GM12801 (cell line): ENCODE data around the gene ESR2.

Experiments used
- TF ChIP-seq, protein P1 (sequence below): IDR thresholded peaks from one replicate; pipeline ENCODE4 v1.5.1; 2011; ENCODE audit warnings: control low read depth; ENCODE audit not compliant: insufficient read length; ENCODE audit errors: extremely low read depth

ESR2 gene

DNA sequence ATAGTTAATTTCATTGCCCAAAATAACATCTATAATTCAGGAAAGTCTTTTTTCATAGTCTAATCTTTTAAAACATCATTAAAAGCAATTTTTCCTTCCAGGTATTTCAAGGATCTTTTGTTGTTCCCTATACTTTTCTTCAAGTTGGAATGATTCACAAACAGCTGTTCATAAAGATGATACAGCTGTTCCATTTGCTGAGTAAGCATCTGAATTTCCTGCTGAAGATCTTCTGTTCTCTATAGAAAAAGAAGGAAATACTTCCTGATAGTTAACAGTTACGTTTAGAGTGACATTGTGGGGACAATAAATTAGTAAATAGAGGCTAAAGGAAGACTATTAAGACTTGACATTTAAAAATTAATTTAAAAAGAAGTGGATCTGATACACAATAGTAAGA, 30.3 kb upstream of the ESR2 start:
- TF ChIP-seq, protein P1, sequence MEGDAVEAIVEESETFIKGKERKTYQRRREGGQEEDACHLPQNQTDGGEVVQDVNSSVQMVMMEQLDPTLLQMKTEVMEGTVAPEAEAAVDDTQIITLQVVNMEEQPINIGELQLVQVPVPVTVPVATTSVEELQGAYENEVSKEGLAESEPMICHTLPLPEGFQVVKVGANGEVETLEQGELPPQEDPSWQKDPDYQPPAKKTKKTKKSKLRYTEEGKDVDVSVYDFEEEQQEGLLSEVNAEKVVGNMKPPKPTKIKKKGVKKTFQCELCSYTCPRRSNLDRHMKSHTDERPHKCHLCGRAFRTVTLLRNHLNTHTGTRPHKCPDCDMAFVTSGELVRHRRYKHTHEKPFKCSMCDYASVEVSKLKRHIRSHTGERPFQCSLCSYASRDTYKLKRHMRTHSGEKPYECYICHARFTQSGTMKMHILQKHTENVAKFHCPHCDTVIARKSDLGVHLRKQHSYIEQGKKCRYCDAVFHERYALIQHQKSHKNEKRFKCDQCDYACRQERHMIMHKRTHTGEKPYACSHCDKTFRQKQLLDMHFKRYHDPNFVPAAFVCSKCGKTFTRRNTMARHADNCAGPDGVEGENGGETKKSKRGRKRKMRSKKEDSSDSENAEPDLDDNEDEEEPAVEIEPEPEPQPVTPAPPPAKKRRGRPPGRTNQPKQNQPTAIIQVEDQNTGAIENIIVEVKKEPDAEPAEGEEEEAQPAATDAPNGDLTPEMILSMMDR = no peak

- TF ChIP-seq, protein P1 = no peak
Measured at GRCh38 chr14:64303471-64303917, 9.3 kb upstream of the ESR2 start.

DNA sequence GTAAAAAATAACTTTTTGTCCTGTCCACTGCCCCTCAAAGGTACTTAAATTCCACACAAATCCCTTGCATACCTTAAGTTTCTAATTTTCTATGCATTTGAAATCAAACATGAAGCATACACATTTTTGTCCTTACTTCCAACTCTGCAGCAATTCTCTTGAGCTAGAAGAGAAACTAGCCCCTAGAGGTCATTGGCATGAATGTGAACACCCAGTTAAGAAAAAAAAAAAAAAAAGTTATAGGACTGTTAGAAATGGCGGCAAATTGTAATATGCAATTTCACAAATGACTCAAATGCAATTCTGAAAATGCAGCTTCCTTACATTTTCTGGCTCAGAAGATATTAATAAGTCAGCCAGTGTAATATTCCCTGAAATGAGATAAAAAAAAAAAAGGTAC, 4.6 kb upstream of the ESR2 start:
- TF ChIP-seq, protein P1 = no peak

DNA sequence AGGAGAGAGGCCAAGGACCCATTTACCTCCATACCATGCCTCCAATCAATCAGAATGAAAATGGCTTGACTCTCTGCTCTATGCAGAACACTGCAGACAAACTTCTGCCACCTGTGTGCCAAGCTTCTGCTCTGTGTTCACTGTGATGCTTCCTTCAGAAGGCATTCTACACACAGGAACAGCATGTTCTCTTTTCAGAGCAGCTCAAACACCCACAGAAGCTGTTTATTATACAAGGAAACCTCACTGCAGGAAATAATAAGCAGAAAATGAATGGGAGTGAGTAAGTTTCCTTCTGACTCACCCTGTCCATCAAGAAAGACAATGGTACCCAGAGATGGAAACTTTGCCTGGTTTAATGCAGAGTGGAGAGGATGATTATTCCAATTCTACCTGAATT, 2.4 kb upstream of the ESR2 start:
- TF ChIP-seq, protein P1 = no peak

DNA sequence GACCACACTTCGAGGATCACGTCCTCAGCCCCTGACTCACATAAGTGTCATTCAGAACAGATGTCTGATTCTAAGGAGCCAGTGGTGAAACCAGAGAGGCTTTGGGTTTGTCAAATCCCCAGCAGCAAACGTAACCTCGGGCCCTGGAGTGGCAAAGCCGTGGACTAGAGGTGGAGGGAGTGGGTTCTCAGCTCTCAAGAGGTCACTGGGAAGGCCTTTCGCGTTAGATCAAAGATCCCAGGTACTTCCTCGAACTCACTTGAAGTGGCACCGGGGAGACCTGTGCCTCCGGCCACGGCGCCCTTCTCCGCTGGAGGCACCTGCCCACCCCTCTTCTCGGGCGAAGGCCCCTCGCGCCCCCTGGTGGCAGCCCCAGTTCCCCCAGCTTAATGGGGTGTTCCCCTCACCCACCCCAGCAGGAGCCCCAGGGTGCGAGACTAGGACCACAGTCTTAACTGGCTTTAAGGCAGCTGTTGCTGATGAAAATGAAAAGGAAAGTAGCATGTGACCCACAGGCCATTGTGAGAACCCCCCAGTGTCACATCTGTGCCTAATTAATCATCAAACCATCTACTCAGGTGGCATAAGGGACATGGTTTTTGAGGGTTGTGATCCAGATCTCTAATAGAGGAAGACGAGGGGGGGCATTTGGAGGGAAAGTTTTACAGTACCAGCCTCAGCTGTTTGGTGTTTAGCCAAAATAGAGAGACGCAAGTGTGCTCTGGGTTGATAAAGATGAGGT, 672 bp upstream of the ESR2 start:
- TF ChIP-seq, protein P1 = no peak

- TF ChIP-seq, protein P1 = no peak
Measured at GRCh38 chr14:64292197-64292596, 2.0 kb downstream of the ESR2 start.

GRCh38 chr14:64289571-64289970, 4.6 kb downstream of the ESR2 start:
- TF ChIP-seq, protein P1 = no peak
